HG03095 (cell line): Measurements from ENCODE around the gene KCNT2.

Experiments used
- ATAC-seq: cut with Tn5 transposase; IDR thresholded peaks from one replicate; pipeline ENCODE4 v1.9.1; 2021; ENCODE audit warnings: moderate library complexity; ENCODE audit not compliant: unreplicated experiment

Gene KCNT2

DNA sequence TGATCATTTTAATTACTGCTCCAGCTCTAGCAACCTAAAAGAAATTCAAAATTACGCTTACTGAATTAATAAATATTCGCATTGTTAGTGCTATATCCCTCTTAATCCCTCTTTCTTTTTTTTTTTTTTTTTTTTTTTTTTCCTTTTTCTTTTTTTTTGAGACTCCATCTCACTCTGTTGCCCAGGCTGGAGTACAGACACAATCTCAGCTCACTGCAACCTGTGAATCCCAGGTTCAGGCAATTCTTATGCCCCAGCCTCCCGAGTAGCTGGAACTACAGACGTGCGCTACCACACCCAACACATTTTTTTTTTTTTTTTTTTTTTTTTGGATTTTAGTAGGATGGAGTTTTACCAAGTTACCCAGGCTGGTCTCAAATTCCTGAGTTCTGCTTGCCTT lies 157.1 kb downstream of the KCNT2 start:
- no peak for ATAC-seq

- ATAC-seq = no peak
Observed at GRCh38 chr1:196450143-196451095, 157.8 kb downstream of the KCNT2 start.

GRCh38 chr1:196449460-196449859 lies 158.8 kb downstream of the KCNT2 start:
- ATAC-seq = no peak

- ATAC-seq = no peak
Observed at GRCh38 chr1:196445775-196446174, 162.5 kb downstream of the KCNT2 start.

GRCh38 chr1:196444634-196445033 lies 163.6 kb downstream of the KCNT2 start:
- ATAC-seq = no peak

DNA sequence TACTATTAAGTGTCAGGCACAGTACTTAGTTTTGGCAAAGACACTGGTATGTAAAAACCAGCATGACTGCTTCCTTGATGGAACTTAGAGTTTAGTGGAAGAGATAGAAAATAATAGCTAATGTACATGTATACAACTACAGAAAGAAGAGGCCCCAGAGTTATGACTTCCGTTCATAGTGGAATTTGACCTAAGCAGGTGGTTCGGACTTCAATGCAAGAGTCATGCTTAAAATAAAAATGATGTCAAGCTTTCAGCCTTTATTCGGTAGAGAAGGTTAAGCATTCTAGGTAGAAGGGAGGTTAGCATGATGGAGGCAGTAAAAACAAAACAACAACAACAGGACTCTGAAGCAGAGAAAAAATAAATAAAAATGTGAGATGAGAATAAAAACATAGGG lies 165.9 kb downstream of the KCNT2 start:
- ATAC-seq = no peak

DNA sequence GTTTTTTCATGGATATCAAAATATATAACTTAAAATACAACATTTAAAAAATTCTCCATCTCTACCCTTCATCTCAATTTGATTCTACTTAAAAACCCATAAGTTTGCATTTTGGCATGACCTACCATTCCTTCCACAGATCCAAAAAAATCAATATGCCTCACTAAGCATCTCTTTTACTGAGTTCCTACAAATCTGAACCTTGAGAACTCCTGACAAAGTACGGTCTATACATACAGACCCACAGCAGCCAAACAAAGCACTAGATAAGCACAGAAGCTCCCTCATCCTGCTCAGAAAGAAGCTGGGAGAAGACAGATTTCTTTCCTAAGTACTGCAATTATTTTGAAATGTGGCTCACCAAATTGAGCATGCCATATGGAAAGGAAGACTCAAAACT lies 167.5 kb downstream of the KCNT2 start:
- no peak for ATAC-seq

DNA sequence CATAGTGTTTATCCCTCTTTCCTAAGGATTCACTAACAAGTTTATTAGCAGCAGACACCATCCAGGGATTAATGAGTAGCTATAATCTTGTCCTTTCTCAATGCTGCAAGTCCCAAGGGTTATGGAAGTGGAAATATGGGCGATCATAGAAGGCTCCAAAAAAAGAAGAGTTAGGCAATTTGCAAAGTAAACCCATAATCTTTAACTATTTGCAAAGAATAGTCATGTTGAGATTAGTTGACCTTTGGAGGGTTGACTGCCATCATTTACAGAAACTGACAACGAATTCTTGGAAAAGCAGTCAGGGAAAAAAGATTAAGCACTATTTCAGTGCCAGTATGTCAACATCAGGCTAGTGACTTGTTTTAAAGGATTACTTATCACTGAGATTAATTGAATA lies 169.9 kb downstream of the KCNT2 start:
- no peak for ATAC-seq

DNA sequence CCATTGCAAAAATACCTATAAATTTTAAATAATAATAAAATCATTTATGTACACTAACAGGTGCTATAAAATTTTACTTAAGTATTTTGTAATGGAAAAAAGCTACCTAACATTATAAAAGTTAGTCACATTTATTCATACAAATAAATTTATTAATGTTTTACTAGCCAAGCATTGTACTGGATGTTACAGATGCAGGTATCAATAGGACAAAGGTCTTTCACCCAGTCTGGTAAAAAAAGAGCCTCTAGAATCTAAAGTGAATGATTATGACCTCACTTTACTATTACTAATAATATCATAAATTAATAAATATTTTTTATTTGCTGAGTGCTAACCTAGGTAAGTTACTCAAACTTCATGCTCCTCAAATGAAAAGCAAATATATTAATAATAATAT lies 170.6 kb downstream of the KCNT2 start:
- no peak for ATAC-seq

- ATAC-seq = no peak
Observed at GRCh38 chr1:196433000-196433399, 175.2 kb downstream of the KCNT2 start.

GRCh38 chr1:196427976-196428734 lies 180.1 kb downstream of the KCNT2 start:
- no peak for ATAC-seq

DNA sequence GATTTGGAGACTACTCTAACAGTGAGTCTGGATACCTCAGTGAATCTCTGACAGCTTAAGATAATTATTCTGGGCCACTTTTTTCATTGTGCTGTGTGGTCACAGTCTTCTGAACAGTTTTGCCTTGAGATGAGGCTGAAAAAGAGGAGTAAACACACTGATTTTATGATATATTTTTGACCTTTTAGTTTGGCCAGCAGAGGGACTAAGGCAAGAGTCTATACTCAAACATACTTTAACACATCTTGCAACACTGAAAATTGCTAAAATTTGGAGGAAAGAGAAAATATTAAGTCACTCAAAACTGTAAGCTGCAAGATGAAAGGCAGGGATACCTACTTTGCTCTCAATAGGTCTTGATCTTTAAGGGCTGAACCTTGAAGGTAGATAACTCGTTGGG lies 182.7 kb downstream of the KCNT2 start:
- no peak for ATAC-seq

- ATAC-seq = no peak
Observed at GRCh38 chr1:196423612-196424011, 184.6 kb downstream of the KCNT2 start.

DNA sequence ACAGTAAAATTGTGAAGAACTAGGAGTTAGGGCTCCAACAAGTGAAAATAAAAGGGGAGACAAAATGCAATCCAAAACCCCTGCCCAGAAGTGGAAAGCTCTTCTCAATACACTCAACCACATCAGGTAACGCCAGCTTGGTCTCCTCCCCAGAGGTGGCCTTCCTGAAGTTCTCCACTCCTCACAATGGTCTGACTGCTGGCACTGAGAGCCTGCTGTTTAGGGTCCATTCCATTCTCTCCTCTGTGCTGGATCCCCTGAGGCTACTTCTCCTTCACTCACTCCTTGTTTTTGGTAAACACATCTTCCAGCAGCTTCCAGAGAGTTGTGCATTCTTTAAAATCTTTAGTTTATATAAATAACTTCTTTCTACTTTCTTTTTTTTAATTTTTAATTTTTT lies 189.5 kb downstream of the KCNT2 start:
- no peak for ATAC-seq

GRCh38 chr1:196415978-196416377 lies 192.3 kb downstream of the KCNT2 start:
- no peak for ATAC-seq

GRCh38 chr1:196412326-196412725 lies 195.9 kb downstream of the KCNT2 start:
- no peak for ATAC-seq

GRCh38 chr1:196410768-196411167 lies 197.5 kb downstream of the KCNT2 start:
- no peak for ATAC-seq

DNA sequence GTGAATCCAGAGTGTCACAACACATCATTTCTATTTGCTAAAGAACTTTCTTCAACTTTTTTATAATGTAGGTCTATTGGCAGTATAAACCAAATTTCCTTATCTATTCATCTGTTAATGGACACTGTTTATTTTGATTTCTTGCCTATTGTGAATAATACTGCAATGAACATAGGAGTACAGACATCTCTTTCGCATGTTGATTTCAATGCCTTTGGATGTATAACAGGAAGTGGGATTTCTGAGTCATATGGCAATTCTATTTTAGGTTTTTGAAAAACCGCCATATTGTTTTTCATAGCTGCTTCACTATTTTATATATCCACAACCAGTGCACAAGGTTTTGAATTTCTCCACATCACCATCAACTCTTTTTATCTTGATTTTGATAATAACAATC lies 198.7 kb downstream of the KCNT2 start:
- ATAC-seq = no peak

GRCh38 chr1:196407358-196408051 lies 200.7 kb downstream of the KCNT2 start:
- ATAC-seq = no peak

DNA sequence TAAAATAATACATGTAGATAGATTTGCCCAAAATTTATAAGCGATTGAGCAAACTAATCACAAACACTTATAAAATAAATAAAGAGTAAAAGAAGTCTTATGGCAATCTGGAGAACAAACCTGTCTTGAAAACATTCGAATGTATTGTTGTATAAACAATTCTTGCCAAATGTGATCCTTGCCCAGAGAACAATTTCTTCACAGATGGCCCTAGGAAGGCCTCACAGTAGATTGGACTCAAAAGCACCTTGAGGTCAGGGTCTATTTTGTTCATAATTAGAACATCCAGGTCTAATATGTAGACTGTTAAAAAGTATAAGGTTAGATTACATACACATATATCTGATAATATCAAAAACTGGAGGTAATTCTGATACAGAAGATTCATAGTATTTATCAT lies 202.4 kb downstream of the KCNT2 start:
- ATAC-seq = no peak
